WTC11 (cell line): ENCODE results near the gene CALY. TPM values are rescaled to one million over a fixed set of nuclear protein-coding genes. Genes with fewer than 3 reads are reported as not detected.

ENCODE experiments used
- ATAC-seq: fragments of 200-7000 bp; cut with Tn5 transposase; 2 replicates; pipeline ENCODE4 v1.10.0; 2021; ENCODE audit warnings: mild to moderate bottlenecking, moderate library complexity
- CTCF ChIA-PET: fragments of 300-600 bp; sonication (Branson Sonifier 250); formaldehyde crosslinking; loops from one replicate; lab custom pipeline; 2021; ENCODE audit warnings: antibody characterized with exemption; lab: Charles Lee
- POLR2A ChIA-PET: fragments of 350-600 bp; sonication (Branson Sonifier 250); formaldehyde crosslinking; loops from one replicate; lab custom pipeline; 2021; ENCODE audit warnings: antibody characterized with exemption; lab: Charles Lee
- DNase-seq: peaks from one replicate; pipeline ENCODE4 v3.0.0; 2021; ENCODE audit warnings: low spot score
- H3K27ac Mint-ChIP-seq: 2 replicates; pipeline ENCODE4 v1.8.0; 2021; ENCODE audit warnings: mixed read lengths
- H3K27me3 Mint-ChIP-seq: 2 replicates; pipeline ENCODE4 v1.8.0; 2021; ENCODE audit warnings: low read depth, mild to moderate bottlenecking, moderate library complexity, mixed read lengths
- H3K36me3 Mint-ChIP-seq: 2 replicates; pipeline ENCODE4 v1.8.0; 2021; ENCODE audit warnings: mixed read lengths
- H3K4me1 Mint-ChIP-seq: 2 replicates; pipeline ENCODE4 v1.8.0; 2022; ENCODE audit warnings: mixed read lengths
- H3K4me3 Mint-ChIP-seq: 2 replicates; pipeline ENCODE4 v1.8.0; 2021; ENCODE audit warnings: mild to moderate bottlenecking, moderate library complexity, mixed read lengths
- H3K9me3 Mint-ChIP-seq: 2 replicates; pipeline ENCODE4 v1.8.0; 2021; ENCODE audit warnings: mixed read lengths
- CREB1 ChIP-seq: sonication (generic); formaldehyde crosslinking; IDR thresholded peaks from 2 replicates; pipeline ENCODE4 v1.8.0; 2023; ENCODE audit warnings: mild to moderate bottlenecking, missing genetic modification reagents
- CREM ChIP-seq: sonication (generic); formaldehyde crosslinking; IDR thresholded peaks from 2 replicates; pipeline ENCODE4 v1.8.1; 2022; ENCODE audit warnings: mild to moderate bottlenecking, missing genetic modification reagents, moderate library complexity
- ERG ChIP-seq: fragments of 250-450 bp; sonication (Bioruptor Pico); IDR thresholded peaks from 2 replicates; pipeline ENCODE4 v1.8.0; 2021; ENCODE audit warnings: mild to moderate bottlenecking
- ESRRA ChIP-seq: sonication (generic); formaldehyde crosslinking; IDR thresholded peaks from 2 replicates; pipeline ENCODE4 v1.8.1; 2022; ENCODE audit warnings: mild to moderate bottlenecking, missing genetic modification reagents, borderline replicate concordance
- HMGA2 ChIP-seq: fragments of 250-450 bp; sonication (Bioruptor Pico); IDR thresholded peaks from 2 replicates; pipeline ENCODE4 v1.4.0; 2021; ENCODE audit warnings: mild to moderate bottlenecking, moderate library complexity
- MAX ChIP-seq: sonication (generic); formaldehyde crosslinking; IDR thresholded peaks from 2 replicates; pipeline ENCODE4 v1.8.0; 2022; ENCODE audit warnings: mild to moderate bottlenecking, missing genetic modification reagents
- MLX ChIP-seq: sonication (generic); formaldehyde crosslinking; IDR thresholded peaks from 2 replicates; pipeline ENCODE4 v1.8.1; 2023; ENCODE audit warnings: mild to moderate bottlenecking, missing genetic modification reagents, moderate library complexity
- MYBL2 ChIP-seq: sonication (generic); formaldehyde crosslinking; IDR thresholded peaks from 2 replicates; pipeline ENCODE4 v1.8.1; 2023; ENCODE audit warnings: mild to moderate bottlenecking, moderate library complexity, missing genetic modification reagents
- NFE2L1 ChIP-seq: sonication (generic); formaldehyde crosslinking; IDR thresholded peaks from 2 replicates; pipeline ENCODE4 v1.8.1; 2023; ENCODE audit warnings: missing genetic modification reagents
- NFYB ChIP-seq: sonication (generic); formaldehyde crosslinking; conservative IDR thresholded peaks from 2 replicates; pipeline ENCODE4 v1.8.0; 2022; ENCODE audit warnings: low read depth, missing genetic modification reagents
- RELA ChIP-seq: sonication (generic); formaldehyde crosslinking; IDR thresholded peaks from 2 replicates; pipeline ENCODE4 v1.8.1; 2022; ENCODE audit warnings: missing genetic modification reagents, mild to moderate bottlenecking, borderline replicate concordance
- RORB ChIP-seq: fragments of 250-450 bp; sonication (Bioruptor Pico); IDR thresholded peaks from 2 replicates; pipeline ENCODE4 v1.9.0; 2021; ENCODE audit warnings: mild to moderate bottlenecking
- TEAD1 ChIP-seq: sonication (generic); formaldehyde crosslinking; IDR thresholded peaks from 2 replicates; pipeline ENCODE4 v1.8.0; 2022; ENCODE audit warnings: mild to moderate bottlenecking, missing genetic modification reagents
- ZNF263 ChIP-seq: sonication (generic); formaldehyde crosslinking; IDR thresholded peaks from 2 replicates; pipeline ENCODE4 v1.8.1; 2022; ENCODE audit warnings: low read depth, mild to moderate bottlenecking, moderate library complexity, missing genetic modification reagents
- ZNF416 ChIP-seq: fragments of 250-450 bp; sonication (Bioruptor Pico); IDR thresholded peaks from 2 replicates; pipeline ENCODE4 v1.9.0; 2021; ENCODE audit warnings: mild to moderate bottlenecking, inconsistent platforms
- ZNF423 ChIP-seq: fragments of 250-450 bp; sonication (Bioruptor Pico); IDR thresholded peaks from 2 replicates; pipeline ENCODE4 v2.1.2; 2022; ENCODE audit warnings: mild to moderate bottlenecking, moderate library complexity
- total RNA-seq: library from RNA; stranded (reverse); gene quantifications from 3 replicates; pipeline ENCODE4 v1.2.3, GENCODE V29; 2021
- TF ChIP-seq, protein P1 (sequence below): sonication (generic); formaldehyde crosslinking; IDR thresholded peaks from 2 replicates; pipeline ENCODE4 v1.8.1; 2023; ENCODE audit warnings: mild to moderate bottlenecking, missing genetic modification reagents, moderate library complexity
- TF ChIP-seq, protein P2 (sequence below): fragments of 250-450 bp; sonication (Bioruptor Pico); IDR thresholded peaks from 2 replicates; pipeline ENCODE4 v1.9.0; 2021; ENCODE audit warnings: moderate library complexity, mild to moderate bottlenecking, inconsistent platforms, borderline replicate concordance
- TF ChIP-seq, protein P3 (sequence below): sonication (generic); formaldehyde crosslinking; IDR thresholded peaks from 2 replicates; pipeline ENCODE4 v1.8.0; 2023; ENCODE audit warnings: missing genetic modification reagents, mild to moderate bottlenecking, borderline replicate concordance
- TF ChIP-seq, protein P4 (sequence below): sonication (generic); formaldehyde crosslinking; IDR thresholded peaks from 2 replicates; pipeline ENCODE4 v1.8.0; 2022; ENCODE audit warnings: mild to moderate bottlenecking, missing genetic modification reagents
- TF ChIP-seq, protein P5 (sequence below): sonication (generic); formaldehyde crosslinking; IDR thresholded peaks from 2 replicates; pipeline ENCODE4 v1.8.1; 2023; ENCODE audit warnings: mild to moderate bottlenecking, moderate library complexity, missing genetic modification reagents
- TF ChIP-seq, protein P6 (sequence below): sonication (generic); formaldehyde crosslinking; IDR thresholded peaks from 2 replicates; pipeline ENCODE4 v1.8.1; 2022; ENCODE audit warnings: missing genetic modification reagents, borderline replicate concordance

Gene CALY
- total RNA-seq, 1 experiment from 2014 or later: 0.63 TPM

- POLR2A ChIA-PET: interaction anchor here (1.2 to 1.8 kb wide), 2 partner anchors 16 to 22 kb away, joined by 3 to 9 read pairs; partner anchors contain the start of gene PAOX
- Mint-ChIP-seq H3K27ac (no peak within 1 kb of the TSS), H3K36me3 (peaks cover 10% of the 10 kb centered on the region), H3K4me1 (no peaks in the 10 kb centered on the region), H3K27me3 (peaks cover 12% of the 10 kb centered on the region), H3K9me3 (no peaks in the 10 kb centered on the region), H3K4me3 (peak within 1 kb of the TSS; percentile 72)
- CTCF ChIA-PET: interaction anchor here (0.6 to 2.5 kb wide), 6 partner anchors 11 to 50 kb away, joined by 4 to 26 read pairs (median 6); partner anchors contain the start of gene PRAP1
- peak; percentile 82 for DNase-seq
- ATAC-seq: peak; percentile 87
- TF ChIP-seq, protein P1, sequence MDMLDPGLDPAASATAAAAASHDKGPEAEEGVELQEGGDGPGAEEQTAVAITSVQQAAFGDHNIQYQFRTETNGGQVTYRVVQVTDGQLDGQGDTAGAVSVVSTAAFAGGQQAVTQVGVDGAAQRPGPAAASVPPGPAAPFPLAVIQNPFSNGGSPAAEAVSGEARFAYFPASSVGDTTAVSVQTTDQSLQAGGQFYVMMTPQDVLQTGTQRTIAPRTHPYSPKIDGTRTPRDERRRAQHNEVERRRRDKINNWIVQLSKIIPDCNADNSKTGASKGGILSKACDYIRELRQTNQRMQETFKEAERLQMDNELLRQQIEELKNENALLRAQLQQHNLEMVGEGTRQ: peak; percentile 40; the same call in 1 of the 2 replicates
- TF ChIP-seq ERG (no peak), HMGA2 (CRISPR knock-in tag) (no peak), RELA (CRISPR knock-in tag) (0 out of 2 replicates have a peak, but pooled peaks have one; percentile 44), NFE2L1 (CRISPR knock-in tag) (no peak; the same call in 1 of the 2 replicates), CREB1 (CRISPR knock-in tag) (no peak), ESRRA (CRISPR knock-in tag) (no peak), TEAD1 (CRISPR knock-in tag) (0 out of 2 replicates have a peak, but pooled peaks have one; percentile 71), ZNF263 (0 out of 2 replicates have a peak, but pooled peaks have one; percentile 11), MLX (CRISPR knock-in tag) (no peak), MAX (CRISPR knock-in tag) (peak; percentile 45; the same call in 1 of the 2 replicates), CREM (CRISPR knock-in tag) (0 out of 2 replicates have a peak, but pooled peaks have one; percentile 39), NFYB (CRISPR knock-in tag) (0 out of 2 replicates have a peak, but pooled peaks have one; percentile 2), MYBL2 (CRISPR knock-in tag) (0 out of 2 replicates have a peak, but pooled peaks have one; percentile 32), ZNF423 (CRISPR knock-in tag) (peak; percentile 95), ZNF416 (CRISPR knock-in tag) (0 out of 2 replicates have a peak, but pooled peaks have one; percentile 53), RORB (CRISPR knock-in tag) (no peak)
- TF ChIP-seq, protein P2, sequence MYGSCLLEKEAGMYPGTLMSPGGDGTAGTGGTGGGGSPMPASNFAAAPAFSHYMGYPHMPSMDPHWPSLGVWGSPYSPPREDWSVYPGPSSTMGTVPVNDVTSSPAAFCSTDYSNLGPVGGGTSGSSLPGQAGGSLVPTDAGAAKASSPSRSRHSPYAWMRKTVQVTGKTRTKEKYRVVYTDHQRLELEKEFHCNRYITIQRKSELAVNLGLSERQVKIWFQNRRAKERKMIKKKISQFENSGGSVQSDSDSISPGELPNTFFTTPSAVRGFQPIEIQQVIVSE (CRISPR knock-in tag): no peak
- TF ChIP-seq, protein P3, sequence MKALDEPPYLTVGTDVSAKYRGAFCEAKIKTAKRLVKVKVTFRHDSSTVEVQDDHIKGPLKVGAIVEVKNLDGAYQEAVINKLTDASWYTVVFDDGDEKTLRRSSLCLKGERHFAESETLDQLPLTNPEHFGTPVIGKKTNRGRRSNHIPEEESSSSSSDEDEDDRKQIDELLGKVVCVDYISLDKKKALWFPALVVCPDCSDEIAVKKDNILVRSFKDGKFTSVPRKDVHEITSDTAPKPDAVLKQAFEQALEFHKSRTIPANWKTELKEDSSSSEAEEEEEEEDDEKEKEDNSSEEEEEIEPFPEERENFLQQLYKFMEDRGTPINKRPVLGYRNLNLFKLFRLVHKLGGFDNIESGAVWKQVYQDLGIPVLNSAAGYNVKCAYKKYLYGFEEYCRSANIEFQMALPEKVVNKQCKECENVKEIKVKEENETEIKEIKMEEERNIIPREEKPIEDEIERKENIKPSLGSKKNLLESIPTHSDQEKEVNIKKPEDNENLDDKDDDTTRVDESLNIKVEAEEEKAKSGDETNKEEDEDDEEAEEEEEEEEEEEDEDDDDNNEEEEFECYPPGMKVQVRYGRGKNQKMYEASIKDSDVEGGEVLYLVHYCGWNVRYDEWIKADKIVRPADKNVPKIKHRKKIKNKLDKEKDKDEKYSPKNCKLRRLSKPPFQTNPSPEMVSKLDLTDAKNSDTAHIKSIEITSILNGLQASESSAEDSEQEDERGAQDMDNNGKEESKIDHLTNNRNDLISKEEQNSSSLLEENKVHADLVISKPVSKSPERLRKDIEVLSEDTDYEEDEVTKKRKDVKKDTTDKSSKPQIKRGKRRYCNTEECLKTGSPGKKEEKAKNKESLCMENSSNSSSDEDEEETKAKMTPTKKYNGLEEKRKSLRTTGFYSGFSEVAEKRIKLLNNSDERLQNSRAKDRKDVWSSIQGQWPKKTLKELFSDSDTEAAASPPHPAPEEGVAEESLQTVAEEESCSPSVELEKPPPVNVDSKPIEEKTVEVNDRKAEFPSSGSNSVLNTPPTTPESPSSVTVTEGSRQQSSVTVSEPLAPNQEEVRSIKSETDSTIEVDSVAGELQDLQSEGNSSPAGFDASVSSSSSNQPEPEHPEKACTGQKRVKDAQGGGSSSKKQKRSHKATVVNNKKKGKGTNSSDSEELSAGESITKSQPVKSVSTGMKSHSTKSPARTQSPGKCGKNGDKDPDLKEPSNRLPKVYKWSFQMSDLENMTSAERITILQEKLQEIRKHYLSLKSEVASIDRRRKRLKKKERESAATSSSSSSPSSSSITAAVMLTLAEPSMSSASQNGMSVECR (CRISPR knock-in tag): no peak
- TF ChIP-seq, protein P4, sequence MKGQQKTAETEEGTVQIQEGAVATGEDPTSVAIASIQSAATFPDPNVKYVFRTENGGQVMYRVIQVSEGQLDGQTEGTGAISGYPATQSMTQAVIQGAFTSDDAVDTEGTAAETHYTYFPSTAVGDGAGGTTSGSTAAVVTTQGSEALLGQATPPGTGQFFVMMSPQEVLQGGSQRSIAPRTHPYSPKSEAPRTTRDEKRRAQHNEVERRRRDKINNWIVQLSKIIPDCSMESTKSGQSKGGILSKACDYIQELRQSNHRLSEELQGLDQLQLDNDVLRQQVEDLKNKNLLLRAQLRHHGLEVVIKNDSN: peak; percentile 42; the same call in 1 of the 2 replicates
- TF ChIP-seq, protein P5, sequence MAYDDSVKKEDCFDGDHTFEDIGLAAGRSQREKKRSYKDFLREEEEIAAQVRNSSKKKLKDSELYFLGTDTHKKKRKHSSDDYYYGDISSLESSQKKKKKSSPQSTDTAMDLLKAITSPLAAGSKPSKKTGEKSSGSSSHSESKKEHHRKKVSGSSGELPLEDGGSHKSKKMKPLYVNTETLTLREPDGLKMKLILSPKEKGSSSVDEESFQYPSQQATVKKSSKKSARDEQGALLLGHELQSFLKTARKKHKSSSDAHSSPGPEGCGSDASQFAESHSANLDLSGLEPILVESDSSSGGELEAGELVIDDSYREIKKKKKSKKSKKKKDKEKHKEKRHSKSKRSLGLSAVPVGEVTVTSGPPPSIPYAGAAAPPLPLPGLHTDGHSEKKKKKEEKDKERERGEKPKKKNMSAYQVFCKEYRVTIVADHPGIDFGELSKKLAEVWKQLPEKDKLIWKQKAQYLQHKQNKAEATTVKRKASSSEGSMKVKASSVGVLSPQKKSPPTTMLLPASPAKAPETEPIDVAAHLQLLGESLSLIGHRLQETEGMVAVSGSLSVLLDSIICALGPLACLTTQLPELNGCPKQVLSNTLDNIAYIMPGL: 0 out of 2 replicates have a peak, but pooled peaks have one; percentile 29
- TF ChIP-seq, protein P6, sequence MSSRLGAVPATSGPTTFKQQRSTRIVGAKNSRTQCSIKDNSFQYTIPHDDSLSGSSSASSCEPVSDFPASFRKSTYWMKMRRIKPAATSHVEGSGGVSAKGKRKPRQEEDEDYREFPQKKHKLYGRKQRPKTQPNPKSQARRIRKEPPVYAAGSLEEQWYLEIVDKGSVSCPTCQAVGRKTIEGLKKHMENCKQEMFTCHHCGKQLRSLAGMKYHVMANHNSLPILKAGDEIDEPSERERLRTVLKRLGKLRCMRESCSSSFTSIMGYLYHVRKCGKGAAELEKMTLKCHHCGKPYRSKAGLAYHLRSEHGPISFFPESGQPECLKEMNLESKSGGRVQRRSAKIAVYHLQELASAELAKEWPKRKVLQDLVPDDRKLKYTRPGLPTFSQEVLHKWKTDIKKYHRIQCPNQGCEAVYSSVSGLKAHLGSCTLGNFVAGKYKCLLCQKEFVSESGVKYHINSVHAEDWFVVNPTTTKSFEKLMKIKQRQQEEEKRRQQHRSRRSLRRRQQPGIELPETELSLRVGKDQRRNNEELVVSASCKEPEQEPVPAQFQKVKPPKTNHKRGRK: no peak
Measured at GRCh38 chr10:133357285-133358161, 20.8 kb upstream of the CALY start, which contains the start of gene FUOM. TSS of gene FUOM (minus strand) at chr10:133358019. CDS start at chr10:133358007, 12 bp downstream.
